Fibroblast of skin of right quadriceps (primary cell): ENCODE data around the gene KRTAP5-7.
"Not testable (repeated sequence)": the region's sequence is repeated elsewhere in the genome, so short reads cannot be mapped to it uniquely, and the experiment has no call there.

Source experiments
- DNase-seq: peaks from one replicate; pipeline ENCODE4 v3.0.0-alpha.2; 2013

Gene KRTAP5-7

DNA sequence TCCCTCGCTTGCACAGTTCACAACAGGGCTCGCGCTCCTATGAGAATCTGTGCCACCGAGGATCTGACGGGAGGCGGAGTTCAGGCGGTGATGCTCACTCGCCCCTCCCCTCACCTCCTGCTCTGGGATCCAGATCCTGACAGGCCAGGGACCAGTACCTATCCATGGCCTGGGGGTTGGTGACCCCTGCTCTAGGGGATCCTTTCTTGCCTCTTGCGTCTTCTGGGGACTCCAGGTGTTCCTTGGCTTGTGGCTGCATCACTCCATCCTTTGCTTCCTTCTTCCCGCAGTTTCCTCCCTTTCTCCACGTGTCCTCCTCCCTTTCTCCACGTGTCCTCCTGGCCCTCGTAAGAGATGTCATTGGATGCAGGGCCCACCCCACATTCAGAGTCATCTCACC lies 30.6 kb upstream of the KRTAP5-7 start:
- DNase-seq: no peak

DNA sequence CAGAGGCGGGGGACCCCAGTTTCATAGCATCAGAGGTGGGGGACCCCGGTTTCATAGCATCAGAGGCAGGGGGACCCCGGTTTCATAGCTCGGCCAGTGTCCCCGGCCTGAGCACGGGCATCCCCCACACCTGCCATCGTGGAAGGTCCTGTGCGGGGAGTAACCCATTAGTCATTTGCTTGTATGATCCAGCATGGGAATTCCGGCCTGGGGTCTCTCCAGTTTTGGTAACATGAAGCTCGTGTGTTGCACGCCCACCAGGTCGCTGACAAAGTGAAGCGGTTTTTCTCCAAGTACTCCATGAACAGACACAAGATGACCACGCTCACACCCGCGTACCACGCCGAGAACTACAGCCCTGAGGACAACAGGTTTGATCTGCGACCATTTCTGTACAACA lies 29.0 kb upstream of the KRTAP5-7 start:
- no peak for DNase-seq

DNA sequence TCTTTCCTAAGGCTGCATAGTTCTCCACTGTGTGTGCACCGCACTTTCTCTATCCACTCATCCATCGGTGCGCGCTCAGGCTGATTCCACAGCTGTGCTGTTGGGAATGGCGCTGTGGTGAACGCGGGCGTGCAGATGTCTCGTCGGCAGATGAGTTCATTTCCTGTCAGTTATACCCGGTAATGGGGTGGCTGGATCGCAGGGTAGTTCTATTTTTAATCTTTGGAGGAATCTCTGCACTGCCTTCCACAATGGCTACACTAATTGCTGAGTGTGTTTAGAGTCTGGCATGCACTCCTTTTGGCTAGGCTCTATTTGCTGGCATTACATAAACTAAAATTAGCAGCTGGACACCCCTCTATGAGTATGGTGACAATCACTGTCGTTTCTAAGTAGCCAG lies 27.9 kb upstream of the KRTAP5-7 start:
- DNase-seq: peak; percentile 44

DNA sequence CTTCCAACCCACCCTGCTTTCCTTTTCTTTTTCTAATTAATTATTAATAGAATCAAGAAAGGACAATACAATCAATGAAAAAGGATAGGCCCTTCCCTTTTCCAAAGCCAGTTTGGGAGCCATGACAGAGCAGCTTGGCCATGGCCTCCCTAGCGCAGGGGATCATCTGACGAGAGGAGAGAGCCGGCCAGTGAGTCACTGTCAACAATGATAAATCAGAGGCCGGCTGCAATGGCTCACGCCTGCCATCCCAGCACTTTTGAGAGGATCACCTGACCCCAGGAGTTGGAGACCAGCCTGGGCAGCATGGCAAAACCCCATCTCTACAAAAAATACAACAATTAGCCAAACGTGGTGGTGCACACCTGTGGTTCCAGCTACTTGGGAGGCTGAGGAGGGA lies 27.5 kb upstream of the KRTAP5-7 start:
- DNase-seq: no peak

GRCh38 chr11:71500601-71501021 lies 26.5 kb upstream of the KRTAP5-7 start:
- DNase-seq: no peak

GRCh38 chr11:71501071-71501985 lies 25.7 kb upstream of the KRTAP5-7 start:
- DNase-seq: no peak

- DNase-seq: no peak
These were observed 25.0 kb upstream of the KRTAP5-7 start for GRCh38 chr11:71502026-71502425.

GRCh38 chr11:71502871-71503435 lies 24.1 kb upstream of the KRTAP5-7 start:
- DNase-seq: no peak

DNA sequence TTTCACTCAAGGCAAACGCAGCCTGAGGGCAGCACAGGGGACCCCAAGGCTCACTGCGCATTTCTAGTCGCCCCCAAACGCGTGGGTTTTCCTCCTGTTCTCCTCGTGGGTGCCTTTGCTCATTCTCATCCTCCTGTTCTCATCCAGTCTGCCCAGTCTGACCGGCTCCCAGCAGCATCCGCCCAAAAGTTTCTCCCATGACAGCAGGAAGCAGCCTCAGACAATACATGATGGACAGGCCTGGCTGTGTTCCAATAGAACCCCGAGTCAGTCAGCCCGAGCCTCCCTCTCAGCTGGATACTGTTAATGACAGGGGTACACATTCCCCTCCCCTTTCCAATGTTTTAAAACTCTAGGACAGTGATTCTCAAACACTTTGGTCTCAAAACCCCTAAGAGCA lies 22.5 kb upstream of the KRTAP5-7 start:
- no peak for DNase-seq

GRCh38 chr11:71505001-71505400 lies 22.1 kb upstream of the KRTAP5-7 start:
- no peak for DNase-seq

DNA sequence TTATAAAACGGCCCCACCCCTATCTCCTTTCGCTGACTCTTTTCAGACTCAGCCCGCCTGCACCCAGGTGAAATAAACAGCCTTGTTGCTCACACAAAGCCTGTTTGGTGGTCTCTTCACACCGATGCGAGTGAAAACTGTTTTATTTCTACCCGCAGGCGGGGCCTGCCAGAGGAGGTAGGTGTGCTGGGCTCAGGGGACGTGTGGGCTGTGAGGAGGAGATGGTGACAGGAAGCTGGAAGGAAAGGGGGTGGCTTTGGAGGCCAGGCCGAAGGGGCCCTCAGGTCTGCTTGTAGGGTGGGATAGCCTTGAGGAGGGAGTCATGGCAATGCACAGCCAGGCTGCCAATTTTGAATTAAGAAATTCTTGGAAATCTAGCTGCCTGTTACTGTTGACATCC lies 21.3 kb upstream of the KRTAP5-7 start:
- DNase-seq: no peak

GRCh38 chr11:71507102-71507501 lies 20.0 kb upstream of the KRTAP5-7 start:
- no peak for DNase-seq

DNA sequence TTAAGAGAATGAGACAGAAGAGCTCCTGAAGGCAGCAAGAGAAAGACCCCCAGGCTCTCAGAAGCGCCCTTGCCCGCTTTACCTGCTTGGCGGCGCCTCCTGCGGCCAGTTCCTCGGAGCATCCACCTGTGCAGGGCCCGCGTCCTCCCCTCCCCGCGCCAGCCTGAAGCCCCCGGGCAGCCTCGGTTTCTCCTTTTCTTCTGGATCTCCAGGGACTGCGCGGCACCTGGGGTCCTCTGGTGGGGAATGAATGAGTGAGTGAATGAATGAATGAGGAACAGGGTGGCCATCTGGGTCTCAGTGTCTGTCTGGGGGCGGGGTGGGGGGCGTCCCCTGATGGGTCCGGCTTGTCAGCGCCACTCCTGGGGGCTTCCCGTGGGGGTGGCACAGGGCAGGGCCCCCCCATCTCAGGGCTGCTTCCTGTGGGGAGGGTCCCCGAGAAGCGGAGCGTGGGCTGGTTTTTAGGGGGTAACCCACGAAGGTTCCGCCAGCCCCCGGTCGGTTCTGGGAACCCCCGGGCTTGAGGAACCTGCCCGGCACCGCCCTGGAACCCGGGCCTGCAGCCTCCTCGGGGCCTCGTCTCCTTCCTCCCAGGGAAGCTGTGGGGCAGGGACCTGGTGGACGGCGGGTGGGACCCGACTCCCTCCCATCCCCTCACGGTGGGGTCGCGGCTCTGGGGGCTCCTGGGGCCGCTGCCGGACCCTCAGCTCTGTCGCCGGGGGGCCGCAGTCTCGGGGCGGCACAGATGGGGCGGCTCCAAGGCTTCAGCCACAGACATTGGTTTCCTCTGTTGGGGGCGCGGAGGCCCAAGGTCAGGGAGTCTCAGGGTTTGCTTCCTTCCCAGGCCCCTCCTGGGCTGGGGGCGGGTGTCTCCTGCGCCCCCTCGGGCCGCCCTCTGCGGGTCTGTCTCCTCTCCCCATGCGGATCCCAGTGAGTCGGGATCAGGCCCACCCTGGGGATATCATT lies 8.3 kb upstream of the KRTAP5-7 start:
- DNase-seq: no peak

DNA sequence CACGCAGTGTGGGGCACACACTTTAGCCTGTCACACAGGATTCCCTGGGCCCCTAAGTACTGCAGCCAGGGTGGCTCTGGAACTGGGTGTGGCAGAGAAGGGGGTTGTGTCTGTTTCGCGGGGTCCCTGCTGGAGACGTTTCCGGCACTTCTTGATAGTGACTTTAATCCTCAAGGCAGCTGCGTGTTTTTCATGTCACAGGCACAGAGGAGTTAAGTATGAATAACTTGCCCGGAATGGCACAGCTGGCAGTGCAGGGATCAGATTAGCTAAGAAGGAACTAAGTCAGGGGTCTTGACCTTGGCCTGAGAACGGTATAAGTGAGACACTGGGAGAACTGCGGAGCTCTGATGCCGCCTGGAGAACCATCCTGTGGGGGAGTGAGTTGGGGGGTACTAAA lies 7.5 kb upstream of the KRTAP5-7 start:
- DNase-seq: no peak

DNA sequence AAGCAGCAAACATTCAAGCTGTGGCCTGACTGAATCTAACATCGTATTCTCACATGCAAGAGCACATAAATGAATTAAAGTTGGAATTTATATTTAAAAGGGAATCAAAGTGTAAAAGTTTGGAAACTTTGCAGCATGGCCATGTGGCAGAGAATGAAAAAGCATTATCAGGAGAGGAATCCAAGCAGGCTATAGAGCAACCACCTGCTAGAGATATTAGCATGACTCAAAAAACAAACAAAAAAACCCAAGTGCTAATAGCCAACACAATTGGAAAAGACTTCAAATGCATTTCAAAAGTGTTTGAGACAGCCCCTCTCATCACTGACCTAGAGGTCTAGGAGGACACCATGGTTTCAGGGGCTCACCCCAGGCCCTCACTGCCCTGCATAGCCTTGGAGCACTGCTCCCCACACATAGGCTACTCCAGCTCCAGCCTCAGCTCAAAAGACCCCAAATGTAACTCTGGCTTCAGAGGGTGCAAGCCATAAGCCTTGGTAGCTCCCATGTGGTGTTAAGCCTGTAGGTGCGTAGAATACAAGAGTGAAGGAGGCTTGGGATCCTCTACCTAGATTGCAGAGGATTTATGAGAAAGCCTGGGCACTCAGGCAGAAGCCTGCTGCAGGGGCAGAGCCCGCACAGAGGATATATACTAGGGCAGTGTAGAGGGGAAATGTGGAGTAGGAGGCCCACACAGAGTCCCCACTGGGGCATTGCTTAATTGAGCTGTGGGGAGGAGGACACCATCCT lies 1.7 kb upstream of the KRTAP5-7 start:
- DNase-seq: no peak

DNA sequence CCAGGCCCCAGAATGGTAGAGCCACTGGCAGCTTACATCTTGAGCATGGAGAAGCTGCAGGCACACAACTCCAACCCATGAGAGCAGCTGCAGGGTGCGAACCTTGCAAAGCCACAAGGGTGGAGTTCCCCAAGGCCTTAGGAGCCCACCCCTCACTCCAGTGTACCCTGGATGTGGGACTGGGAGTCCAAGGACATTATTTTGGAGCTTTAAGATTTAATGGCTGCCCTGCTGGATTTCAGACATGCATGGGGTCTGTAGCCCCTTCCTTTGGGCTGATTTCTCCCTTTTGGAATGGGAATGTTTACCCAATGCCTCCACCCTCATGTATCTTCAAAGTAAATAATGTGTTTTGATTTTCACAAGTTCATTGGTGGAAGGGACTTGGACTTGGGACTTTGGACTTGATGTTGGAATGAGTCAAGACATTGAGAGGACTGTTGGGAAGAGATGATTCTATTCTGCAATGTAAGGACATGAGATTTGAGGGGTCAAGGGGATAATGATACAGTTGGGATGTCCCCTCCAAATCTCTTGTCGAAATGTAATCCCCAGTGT lies 1.1 kb upstream of the KRTAP5-7 start:
- DNase-seq: no peak

DNA sequence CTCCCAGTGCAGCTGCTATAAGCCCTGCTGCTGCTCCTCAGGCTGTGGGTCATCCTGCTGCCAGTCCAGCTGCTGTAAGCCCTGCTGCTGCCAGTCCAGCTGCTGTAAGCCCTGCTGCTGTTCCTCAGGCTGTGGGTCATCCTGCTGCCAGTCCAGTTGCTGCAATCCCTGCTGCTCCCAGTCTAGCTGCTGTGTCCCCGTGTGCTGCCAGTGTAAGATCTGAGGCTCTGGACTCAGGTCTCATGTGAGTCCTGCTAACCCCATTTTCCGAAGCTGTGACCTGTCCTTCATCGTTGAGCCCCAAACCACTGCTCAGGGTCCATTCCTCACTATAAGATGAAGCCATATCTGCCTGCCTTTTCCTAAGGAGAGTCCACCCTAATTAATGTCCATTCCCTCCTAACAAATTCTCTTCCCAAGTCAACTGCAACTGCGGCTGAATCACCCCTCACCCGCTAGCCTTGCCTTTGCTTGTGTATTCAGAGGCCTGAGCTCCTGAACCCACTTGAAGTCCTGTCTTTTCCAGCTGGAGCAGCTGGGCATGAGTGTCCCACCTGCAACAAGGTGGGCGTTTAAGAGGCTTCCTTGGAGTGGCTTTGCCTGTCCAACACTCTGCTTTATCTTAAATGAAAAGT lies 626 bp downstream of the KRTAP5-7 start:
- no peak for DNase-seq

DNA sequence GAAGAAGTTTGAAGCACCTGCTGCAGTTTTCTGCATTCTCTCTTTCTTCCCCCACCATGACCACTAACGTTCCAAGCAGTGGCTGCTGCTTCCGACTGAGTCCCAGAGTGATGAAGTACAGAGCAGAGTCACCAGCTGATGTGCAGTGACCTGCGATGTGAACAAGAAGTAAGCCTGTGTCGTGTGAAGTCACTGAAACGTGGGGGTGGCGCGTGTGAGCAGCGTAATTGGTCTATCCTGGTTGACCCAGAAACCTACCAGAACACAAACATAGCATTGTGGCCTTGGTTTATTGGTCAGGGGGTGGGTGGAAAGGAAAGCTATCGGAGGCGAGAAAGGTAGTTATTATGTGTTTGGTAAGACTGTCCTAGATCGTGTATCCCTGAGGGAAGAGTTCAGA lies 3.5 kb downstream of the KRTAP5-7 start:
- no peak for DNase-seq

- DNase-seq: no peak
These were observed 5.1 kb downstream of the KRTAP5-7 start for GRCh38 chr11:71532036-71532610.

DNA sequence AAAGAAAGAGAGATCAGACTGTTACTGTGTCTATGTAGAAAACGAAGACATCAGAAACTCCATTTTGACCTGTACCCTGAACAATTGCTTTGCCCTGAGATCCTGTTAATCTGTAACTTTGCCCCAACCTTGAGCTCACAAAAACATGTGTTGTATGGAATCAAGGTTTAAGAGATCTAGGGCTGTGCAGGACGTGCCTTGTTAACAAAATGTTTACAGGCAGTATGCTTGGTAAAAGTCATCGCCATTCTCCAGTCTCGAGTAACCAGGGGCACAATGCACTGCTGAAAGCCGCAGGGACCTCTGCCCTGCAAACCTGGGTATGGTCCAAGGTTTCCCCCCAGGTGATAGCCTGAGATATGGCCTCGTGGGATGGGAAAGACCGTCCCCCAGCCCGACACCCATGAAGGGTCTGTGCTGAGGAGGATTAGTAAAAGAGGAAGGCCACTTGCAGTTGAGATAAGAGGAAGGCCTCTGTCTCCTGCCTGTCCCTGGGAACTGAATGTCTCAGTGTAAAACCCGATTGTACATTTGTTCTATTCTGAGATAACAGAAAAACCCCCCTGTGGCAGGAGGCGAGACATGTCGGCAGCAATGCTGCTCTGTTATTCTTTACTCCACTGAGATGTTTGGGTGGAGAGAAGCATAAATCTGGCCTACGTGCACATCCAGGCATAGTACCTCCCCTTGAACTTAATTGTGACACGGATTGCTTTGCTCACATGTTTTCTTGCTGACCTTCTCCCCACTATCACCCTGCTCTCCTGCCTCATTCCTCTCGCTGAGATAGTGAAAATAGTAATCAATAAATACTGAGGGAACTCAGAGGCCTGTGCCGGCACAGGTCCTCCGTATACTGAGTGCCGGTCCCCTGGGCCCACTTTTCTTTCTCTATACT lies 7.9 kb downstream of the KRTAP5-7 start:
- not testable (repeated sequence) for DNase-seq
